DND-41 (cell line): ENCODE measurements around the gene CPSF4L.

Experiments
- EZH2 ChIP-seq: IDR thresholded peaks from 3 replicates; pipeline ENCODE4 v1.6.1; 2012; ENCODE audit warnings: borderline replicate concordance, low read depth, mild to moderate bottlenecking, moderate library complexity, low read length, inconsistent platforms; ENCODE audit not compliant: severe bottlenecking
- TF ChIP-seq, protein P1 (sequence below): IDR thresholded peaks from 2 replicates; pipeline ENCODE4 v1.5.1; 2012; ENCODE audit warnings: borderline replicate concordance, low read length, moderate library complexity, mild to moderate bottlenecking; ENCODE audit not compliant: poor library complexity, severe bottlenecking; ENCODE audit errors: extremely low read depth

DNA sequence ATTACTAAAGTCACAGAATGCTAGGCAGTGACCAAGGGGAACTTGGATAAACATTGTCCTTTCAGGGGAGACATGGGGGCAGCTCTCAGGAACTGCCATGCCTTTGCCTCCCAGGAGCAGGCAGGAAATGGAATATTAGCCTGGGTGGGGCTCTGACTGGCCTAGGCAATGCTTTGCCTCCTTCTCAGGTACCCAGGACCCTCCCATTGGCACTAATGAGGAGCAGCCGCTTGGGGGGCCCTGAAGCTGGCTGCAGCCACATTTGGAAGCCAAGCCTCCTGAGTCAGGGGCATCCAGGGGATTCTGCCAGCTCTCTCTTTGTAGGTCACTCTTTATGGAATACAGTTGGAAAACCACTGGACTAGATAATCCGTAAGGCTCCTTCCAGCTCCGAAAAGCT, 5.5 kb downstream of the CPSF4L start:
- TF ChIP-seq, protein P1, sequence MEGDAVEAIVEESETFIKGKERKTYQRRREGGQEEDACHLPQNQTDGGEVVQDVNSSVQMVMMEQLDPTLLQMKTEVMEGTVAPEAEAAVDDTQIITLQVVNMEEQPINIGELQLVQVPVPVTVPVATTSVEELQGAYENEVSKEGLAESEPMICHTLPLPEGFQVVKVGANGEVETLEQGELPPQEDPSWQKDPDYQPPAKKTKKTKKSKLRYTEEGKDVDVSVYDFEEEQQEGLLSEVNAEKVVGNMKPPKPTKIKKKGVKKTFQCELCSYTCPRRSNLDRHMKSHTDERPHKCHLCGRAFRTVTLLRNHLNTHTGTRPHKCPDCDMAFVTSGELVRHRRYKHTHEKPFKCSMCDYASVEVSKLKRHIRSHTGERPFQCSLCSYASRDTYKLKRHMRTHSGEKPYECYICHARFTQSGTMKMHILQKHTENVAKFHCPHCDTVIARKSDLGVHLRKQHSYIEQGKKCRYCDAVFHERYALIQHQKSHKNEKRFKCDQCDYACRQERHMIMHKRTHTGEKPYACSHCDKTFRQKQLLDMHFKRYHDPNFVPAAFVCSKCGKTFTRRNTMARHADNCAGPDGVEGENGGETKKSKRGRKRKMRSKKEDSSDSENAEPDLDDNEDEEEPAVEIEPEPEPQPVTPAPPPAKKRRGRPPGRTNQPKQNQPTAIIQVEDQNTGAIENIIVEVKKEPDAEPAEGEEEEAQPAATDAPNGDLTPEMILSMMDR = no peak
- no peak for TF ChIP-seq EZH2
